D721Med (cell line): Measurements from ENCODE around the gene GRK1.
"Not testable (repeated sequence)": the region's sequence is repeated elsewhere in the genome, so short reads cannot be mapped to it uniquely, and the experiment has no call there.

Source experiments
- DNase-seq: peaks from one replicate; pipeline ENCODE4 v3.0.0; 2011; ENCODE audit warnings: low spot score; ENCODE audit not compliant: insufficient read length
- FAIRE-seq: peaks from 2 replicates; lab custom pipeline; 2011; peaks lifted over from hg19 to GRCh38; lab: Jason Lieb, UNC
- TF ChIP-seq, protein P1 (sequence below): IDR thresholded peaks from 2 replicates; pipeline ENCODE4 v1.5.1; 2012; ENCODE audit warnings: mild to moderate bottlenecking, control low read depth; ENCODE audit not compliant: insufficient read depth; ENCODE audit errors: missing control alignments

GRK1 gene

DNA sequence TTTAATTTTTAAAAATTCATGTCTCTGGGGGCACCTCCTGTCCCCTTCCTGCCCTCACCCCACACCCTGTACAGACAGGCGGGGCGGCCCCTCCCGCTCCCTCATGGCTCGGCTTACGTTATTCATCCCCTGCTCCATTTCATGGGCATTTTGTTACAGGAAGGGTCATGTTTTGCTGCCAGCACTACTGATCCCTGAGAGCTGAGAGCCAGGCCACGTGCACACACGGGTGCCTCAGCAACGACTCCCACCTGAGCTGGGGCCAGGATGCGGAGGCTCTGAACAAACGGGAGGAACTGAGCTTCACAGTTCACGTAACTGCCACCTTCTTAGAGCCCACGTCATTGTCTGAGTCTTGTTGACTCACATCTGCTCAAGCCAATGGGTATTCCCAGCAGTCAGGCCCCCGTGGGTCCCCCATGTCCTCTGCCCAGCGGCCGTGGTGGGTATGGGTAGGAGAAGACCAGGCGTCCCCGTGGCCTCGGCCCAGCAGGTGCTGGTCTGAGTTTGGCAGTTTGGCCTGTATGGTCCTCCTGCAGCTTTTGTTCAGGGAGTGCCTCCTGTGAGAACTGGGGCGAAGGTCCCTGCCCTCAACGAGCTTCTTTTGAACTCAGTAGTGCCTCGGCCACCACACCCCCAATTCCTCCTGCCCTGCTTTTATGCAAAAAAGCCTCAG lies 75.6 kb downstream of the GRK1 start:
- TF ChIP-seq, protein P1, sequence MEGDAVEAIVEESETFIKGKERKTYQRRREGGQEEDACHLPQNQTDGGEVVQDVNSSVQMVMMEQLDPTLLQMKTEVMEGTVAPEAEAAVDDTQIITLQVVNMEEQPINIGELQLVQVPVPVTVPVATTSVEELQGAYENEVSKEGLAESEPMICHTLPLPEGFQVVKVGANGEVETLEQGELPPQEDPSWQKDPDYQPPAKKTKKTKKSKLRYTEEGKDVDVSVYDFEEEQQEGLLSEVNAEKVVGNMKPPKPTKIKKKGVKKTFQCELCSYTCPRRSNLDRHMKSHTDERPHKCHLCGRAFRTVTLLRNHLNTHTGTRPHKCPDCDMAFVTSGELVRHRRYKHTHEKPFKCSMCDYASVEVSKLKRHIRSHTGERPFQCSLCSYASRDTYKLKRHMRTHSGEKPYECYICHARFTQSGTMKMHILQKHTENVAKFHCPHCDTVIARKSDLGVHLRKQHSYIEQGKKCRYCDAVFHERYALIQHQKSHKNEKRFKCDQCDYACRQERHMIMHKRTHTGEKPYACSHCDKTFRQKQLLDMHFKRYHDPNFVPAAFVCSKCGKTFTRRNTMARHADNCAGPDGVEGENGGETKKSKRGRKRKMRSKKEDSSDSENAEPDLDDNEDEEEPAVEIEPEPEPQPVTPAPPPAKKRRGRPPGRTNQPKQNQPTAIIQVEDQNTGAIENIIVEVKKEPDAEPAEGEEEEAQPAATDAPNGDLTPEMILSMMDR = no peak
- no peak for FAIRE-seq

DNA sequence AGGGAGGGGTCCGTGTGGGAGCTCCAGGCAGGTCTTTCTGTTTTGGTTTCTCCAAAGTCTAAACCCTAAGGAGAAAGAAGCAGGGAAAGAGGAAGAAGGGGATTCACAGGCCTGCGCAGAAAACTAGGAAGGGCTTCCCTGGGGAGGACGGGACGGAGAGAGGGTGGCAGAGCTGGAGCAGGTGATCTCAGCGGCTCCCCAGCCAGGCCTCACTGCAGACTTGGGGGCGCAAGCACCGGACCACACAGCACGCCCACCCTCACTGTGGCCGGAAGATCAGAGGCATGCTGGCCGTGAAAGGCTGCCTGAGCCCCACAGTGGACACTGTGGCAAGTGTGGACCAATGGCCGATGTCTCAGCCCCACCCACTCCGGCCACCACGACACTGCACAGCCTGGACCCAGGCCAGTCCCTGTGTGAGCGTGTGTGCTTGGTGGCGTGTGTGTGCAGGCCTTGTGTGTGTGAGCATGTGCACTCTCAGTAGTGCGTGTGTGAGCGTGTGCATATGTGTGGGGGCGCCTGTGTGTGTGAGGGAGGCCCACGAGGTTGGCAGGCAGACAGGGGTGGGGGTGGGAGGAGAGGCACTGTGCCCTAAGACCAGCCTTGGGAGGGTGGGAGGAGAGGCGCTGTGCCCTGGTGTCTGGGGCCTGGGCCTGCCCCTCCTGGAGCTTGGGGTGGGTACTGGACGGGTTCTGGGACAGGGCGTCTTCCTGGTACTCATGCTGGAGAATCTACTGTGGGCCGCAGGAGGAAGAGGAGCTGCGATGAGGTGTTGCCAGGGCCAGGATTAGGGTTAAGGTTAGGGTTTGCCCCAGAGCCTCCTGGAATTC lies 76.6 kb downstream of the GRK1 start:
- TF ChIP-seq, protein P1 = no peak
- FAIRE-seq (no peak), DNase-seq (no peak)

More for the DNA sequence above, 75.6 kb downstream of the GRK1 start:
- no peak for DNase-seq

DNA sequence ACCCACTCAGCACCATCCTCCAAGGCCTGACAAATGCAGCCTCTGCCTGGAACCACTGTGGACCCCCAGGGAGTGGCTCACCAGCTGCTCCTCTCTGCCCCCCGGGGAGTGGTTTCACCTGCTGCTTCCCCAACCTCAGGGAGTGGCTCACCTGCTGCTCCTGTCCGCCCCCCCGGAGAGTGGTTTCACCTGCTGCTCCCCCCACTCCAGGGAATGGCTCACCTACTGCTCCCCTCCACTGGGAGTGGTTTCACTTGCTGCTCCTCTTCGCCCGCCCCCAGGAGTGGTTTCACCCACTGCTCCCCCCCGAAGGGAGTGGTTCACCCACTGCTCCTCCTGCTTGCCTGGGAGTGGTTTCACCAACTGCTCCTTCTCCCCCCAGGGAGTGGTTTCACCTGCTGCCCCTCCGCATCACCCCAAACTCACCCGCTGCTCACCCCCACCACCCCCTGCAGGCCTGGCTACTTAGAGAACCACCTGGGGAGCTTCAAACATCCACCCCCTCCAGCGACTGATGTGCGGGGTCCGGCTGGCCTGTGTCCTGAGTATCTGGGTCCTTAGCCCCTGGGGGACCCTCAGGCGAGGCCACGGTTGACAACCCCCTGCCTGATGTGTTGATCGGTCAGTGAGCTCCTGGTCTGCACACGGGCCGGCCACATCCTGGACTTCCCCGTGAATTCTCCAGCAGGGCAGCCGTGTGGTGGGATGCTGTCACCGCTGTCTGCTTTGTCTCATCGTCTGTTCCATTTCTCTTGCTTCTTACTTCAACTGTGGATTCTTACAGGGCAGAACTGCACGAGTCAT lies 77.4 kb downstream of the GRK1 start:
- FAIRE-seq (no peak), DNase-seq (no peak)
- TF ChIP-seq, protein P1 = no peak

DNA sequence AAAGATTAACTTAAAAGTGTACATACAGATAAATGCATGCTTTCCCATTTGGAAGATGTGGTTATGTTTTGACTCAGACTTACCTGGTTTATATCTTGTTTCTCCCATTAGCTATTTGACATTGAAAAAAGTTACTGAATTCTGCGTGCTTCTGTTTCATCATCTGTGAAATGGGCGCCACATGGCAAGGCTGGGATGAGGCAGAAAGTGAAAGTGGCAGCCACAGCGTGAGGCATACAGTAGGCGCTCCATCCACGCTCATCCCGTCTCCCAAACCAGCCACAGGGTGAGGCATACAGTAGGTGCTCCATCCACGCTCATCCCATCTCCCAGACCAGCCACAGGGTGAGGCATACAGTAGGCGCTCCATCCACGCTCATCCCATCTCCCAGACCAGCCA lies 78.0 kb downstream of the GRK1 start:
- DNase-seq (no peak), FAIRE-seq (no peak)
- TF ChIP-seq, protein P1 = no peak

DNA sequence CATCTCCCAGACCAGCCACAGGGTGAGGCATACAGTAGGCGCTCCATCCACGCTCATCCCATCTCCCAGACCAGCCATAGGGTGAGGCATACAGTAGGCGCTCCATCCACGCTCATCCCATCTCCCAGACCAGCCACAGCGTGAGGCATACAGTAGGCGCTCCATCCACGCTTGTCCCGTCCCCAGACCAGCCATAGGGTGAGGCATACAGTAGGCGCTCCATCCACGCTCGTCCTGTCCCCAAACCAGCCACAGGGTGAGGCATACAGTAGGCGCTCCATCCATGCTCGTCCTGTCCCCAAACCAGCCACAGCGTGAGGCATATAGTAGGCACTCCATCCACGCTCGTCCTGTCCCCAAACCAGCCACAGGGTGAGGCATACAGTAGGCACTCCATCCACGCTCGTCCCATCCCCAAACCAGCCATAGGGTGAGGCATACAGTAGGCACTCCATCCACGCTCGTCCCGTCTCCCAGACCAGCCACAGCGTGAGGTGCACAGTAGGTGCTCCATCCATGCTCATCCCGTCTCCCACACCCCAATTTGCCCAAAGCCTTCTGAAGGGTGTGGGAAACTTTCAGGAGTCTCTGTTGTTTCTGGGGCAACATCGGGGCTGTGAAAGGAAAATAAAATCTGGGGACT lies 78.6 kb downstream of the GRK1 start:
- FAIRE-seq, DNase-seq: not testable (repeated sequence)

DNA sequence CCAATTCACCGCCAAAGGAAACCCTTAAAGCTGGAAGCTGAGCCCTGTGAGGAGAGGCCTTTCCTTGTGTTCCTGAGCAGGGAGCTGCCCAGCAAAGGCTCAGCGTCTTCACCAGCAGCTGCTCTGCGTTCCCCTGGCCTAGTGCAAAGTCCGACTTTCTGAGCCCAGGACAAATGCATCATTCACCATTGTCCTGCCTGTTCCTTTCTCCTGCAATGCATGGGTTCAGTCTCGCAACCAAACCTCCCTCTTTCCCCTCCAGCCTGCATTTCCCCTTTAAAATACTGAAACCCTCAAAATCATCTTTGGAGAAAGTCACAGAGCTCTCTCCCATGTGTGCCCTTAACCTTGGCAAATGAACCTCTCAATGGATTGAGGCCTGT lies 79.1 kb downstream of the GRK1 start:
- FAIRE-seq (no peak), DNase-seq (no peak)
- TF ChIP-seq, protein P1 = no peak

DNA sequence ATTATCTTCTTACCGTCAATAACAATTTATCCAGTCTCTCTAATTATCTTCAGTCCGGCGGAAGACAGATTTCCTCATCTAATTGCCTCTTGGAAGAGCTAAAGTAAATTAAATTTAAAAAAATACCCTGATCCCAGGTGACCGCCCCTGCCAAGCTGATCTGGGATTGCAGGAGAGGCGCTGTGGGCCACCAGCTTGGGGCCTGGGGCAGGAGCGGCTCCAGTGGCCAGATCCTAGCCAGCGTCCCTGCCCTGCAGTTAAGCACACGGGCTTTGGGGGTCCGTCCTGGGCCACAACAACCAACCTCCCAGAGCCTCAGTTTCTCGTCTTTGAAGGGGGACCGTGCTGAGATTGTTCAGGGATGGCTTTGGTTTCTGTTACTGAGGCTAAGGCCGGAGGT lies 79.7 kb downstream of the GRK1 start:
- no peak for FAIRE-seq
- TF ChIP-seq, protein P1 = no peak

More for the DNA sequence above, 79.7 kb downstream of the GRK1 start:
- DNase-seq = peak; percentile 86
